ENCODE measurements around the gene CDKN1A. TPM values are rescaled to one million over a fixed set of nuclear protein-coding genes. Genes with fewer than 3 reads are reported as not detected.

CDKN1A gene
- total and polyA plus RNA-seq, 9 of the 15 experiments (the other 6 are each of a cell fraction or from before 2014, with no cell fraction given), result 0.25 to 8.1 (median 5.1) TPM

DNA sequence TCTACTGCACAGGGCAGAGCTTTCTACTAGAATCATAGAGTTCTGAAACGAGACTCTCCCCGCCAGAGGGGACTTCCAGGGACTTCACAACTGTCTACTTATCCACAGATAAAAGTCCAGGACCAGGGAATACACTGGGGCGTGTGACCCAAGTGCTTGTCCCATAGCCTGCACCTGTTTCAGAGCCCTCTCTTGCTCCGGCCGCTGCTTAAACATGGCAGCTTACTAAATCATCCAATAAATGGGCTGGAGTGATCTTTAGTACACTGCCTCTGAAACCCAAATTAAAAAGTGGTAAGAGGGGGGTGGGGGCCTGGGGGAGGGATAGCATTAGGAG, 10.2 kb downstream of the CDKN1A start (continued):
- TF ChIP-seq TAF15 (IDR thresholded peaks at IDR 0.05; ENCODE audit: low read depth, low read length) (no peak), HDAC6 (IDR thresholded peaks at IDR 0.05; ENCODE audit: low read depth, low read length) (no peak)

DNA sequence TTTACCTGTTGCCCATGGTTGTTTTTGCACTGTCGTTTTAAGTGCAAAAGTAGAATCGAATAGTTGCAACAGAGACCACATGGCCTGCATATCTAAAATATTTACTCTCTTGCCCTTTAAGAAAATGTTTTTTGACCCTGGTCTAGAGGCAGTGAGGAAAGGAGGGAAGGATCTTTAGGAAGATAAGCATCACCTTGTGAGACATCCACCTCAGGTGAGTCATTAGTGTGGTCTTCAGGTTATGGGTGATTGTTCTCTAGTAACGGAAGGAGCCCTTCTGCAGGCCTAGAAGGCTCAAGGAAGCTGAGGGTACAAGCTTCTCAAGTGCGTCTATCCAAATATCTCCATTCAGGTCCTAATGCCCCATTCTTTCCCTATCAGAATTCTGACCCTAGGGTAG, 12.5 kb downstream of the CDKN1A start:
- no peaks in the 10 kb centered on the region for H3K9me1 ChIP-seq (ENCODE audit: control insufficient read depth, insufficient read depth, low read length)
- H3K9ac ChIP-seq (ENCODE audit: insufficient read depth in 1 of 2, low read depth in 2 of 2, low read length in 2 of 2), result no peak overlapping the region
- peaks cover 14 to 26% of the 10 kb centered on the region in 2 experiments; a peak in 4 of 5 replicates for H3K27me3 ChIP-seq (ENCODE audit: control insufficient read depth in 2 of 2, insufficient read depth in 2 of 2, low read length in 2 of 2)
- TF ChIP-seq, protein P1, sequence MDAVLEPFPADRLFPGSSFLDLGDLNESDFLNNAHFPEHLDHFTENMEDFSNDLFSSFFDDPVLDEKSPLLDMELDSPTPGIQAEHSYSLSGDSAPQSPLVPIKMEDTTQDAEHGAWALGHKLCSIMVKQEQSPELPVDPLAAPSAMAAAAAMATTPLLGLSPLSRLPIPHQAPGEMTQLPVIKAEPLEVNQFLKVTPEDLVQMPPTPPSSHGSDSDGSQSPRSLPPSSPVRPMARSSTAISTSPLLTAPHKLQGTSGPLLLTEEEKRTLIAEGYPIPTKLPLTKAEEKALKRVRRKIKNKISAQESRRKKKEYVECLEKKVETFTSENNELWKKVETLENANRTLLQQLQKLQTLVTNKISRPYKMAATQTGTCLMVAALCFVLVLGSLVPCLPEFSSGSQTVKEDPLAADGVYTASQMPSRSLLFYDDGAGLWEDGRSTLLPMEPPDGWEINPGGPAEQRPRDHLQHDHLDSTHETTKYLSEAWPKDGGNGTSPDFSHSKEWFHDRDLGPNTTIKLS (IDR thresholded peaks at IDR 0.05; ENCODE audit: borderline replicate concordance, low read depth), result no peak
- TF ChIP-seq TAF7 (tag; IDR thresholded peaks at IDR 0.05) (no peak), RCOR1 (IDR thresholded peaks at IDR 0.05; ENCODE audit: borderline replicate concordance in 1 of 2, low read depth in 2 of 2, low read length in 2 of 2) (no peak), SREBF2 (CRISPR knock-in tag; IDR thresholded peaks at IDR 0.05) (no peak), CCAR2 (IDR thresholded peaks at IDR 0.05; ENCODE audit: low read depth, low read length) (no peak)
- TF ChIP-seq, protein P2, sequence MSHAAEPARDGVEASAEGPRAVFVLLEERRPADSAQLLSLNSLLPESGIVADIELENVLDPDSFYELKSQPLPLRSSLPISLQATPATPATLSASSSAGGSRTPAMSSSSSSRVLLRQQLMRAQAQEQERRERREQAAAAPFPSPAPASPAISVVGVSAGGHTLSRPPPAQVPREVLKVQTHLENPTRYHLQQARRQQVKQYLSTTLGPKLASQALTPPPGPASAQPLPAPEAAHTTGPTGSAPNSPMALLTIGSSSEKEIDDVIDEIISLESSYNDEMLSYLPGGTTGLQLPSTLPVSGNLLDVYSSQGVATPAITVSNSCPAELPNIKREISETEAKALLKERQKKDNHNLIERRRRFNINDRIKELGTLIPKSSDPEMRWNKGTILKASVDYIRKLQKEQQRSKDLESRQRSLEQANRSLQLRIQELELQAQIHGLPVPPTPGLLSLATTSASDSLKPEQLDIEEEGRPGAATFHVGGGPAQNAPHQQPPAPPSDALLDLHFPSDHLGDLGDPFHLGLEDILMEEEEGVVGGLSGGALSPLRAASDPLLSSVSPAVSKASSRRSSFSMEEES (CRISPR knock-in tag; IDR thresholded peaks at IDR 0.05), result no peak
- TF ChIP-seq, protein P3, sequence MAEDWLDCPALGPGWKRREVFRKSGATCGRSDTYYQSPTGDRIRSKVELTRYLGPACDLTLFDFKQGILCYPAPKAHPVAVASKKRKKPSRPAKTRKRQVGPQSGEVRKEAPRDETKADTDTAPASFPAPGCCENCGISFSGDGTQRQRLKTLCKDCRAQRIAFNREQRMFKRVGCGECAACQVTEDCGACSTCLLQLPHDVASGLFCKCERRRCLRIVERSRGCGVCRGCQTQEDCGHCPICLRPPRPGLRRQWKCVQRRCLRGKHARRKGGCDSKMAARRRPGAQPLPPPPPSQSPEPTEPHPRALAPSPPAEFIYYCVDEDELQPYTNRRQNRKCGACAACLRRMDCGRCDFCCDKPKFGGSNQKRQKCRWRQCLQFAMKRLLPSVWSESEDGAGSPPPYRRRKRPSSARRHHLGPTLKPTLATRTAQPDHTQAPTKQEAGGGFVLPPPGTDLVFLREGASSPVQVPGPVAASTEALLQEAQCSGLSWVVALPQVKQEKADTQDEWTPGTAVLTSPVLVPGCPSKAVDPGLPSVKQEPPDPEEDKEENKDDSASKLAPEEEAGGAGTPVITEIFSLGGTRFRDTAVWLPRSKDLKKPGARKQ (CRISPR knock-in tag; IDR thresholded peaks at IDR 0.05), result no peak
- no peak overlapping the region for H2AFZ ChIP-seq (ENCODE audit: low read depth, low read length)
- intact Hi-C loops (cut with micrococcal nuclease), result no loop called here
- H3K4me1 ChIP-seq (replicated peaks in 1 of 2; ENCODE audit: control insufficient read depth in 2 of 2, insufficient read depth in 2 of 2, low read length in 2 of 2), result no peaks in the 10 kb centered on the region; a peak in 1 of 5 replicates
- no TSS peak for BruUV-seq (replicated peaks)
- no peaks in the 10 kb centered on the region; the same call in 2 of the 3 replicates for H3K36me3 ChIP-seq (ENCODE audit: control insufficient read depth, insufficient read depth, low read length)
- ATAC-seq (no peak), DNase-seq (ENCODE audit: extremely low read depth in 1 of 4, low spot score in 3 of 4) (no peak), FAIRE-seq (no peak)
- no peak overlapping the region for H3K4me3 ChIP-seq
- H3K9me3 ChIP-seq (replicated peaks; ENCODE audit: control insufficient read depth, insufficient read depth, low read depth, low read length), result no peaks in the 10 kb centered on the region
- POLR2A ChIA-PET, result interaction anchor here (0.7 kb wide), 1 partner anchor 81 kb away, joined by 3 read pairs; no protein-coding TSS in a partner anchor
- CTCF ChIA-PET (ENCODE audit: low intra/inter-chr PET ratio), result no interaction called here
- in situ Hi-C loops (cut with MboI), result no loop called here
- no peaks in the 10 kb centered on the region for H3K79me2 ChIP-seq (ENCODE audit: control insufficient read depth, insufficient read depth, low read length)
- no peak overlapping the region for H3K4me2 ChIP-seq (ENCODE audit: insufficient read depth, low read length)
- H4K20me1 ChIP-seq (replicated peaks; ENCODE audit: control insufficient read depth, insufficient read depth, low read length), result 0 out of 2 replicates have a peak, but pooled peaks cover 5% of the 10 kb centered on the region
- H3K27ac ChIP-seq (ENCODE audit: extremely low read depth, low read depth, low read length), result no peak overlapping the region
- 8% methylated on average over 4 of the region's 4 CpGs for WGBS (ENCODE audit: insufficient coverage, low coverage, missing lambda C conversion rate)

Data from K562 (cell line).